ENCODE data around the gene IGSF9B. TPM values are rescaled to one million over a fixed set of nuclear protein-coding genes. Genes with fewer than 3 reads are reported as not detected.
"Not testable (repeated sequence)": the region's sequence is repeated elsewhere in the genome, so short reads cannot be mapped to it uniquely, and the experiment has no call there.

IGSF9B gene, protein sequence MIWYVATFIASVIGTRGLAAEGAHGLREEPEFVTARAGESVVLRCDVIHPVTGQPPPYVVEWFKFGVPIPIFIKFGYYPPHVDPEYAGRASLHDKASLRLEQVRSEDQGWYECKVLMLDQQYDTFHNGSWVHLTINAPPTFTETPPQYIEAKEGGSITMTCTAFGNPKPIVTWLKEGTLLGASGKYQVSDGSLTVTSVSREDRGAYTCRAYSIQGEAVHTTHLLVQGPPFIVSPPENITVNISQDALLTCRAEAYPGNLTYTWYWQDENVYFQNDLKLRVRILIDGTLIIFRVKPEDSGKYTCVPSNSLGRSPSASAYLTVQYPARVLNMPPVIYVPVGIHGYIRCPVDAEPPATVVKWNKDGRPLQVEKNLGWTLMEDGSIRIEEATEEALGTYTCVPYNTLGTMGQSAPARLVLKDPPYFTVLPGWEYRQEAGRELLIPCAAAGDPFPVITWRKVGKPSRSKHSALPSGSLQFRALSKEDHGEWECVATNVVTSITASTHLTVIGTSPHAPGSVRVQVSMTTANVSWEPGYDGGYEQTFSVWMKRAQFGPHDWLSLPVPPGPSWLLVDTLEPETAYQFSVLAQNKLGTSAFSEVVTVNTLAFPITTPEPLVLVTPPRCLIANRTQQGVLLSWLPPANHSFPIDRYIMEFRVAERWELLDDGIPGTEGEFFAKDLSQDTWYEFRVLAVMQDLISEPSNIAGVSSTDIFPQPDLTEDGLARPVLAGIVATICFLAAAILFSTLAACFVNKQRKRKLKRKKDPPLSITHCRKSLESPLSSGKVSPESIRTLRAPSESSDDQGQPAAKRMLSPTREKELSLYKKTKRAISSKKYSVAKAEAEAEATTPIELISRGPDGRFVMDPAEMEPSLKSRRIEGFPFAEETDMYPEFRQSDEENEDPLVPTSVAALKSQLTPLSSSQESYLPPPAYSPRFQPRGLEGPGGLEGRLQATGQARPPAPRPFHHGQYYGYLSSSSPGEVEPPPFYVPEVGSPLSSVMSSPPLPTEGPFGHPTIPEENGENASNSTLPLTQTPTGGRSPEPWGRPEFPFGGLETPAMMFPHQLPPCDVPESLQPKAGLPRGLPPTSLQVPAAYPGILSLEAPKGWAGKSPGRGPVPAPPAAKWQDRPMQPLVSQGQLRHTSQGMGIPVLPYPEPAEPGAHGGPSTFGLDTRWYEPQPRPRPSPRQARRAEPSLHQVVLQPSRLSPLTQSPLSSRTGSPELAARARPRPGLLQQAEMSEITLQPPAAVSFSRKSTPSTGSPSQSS (N-terminal part only)
- polyA plus RNA-seq (ENCODE audit: insufficient read length in 3 of 3), result 1 to 10 TPM; 6.3 to 9.9 (median 8.4) TPM
- long read RNA-seq, donor 1, result 0 reads
- long read RNA-seq, donor 2, result 0 reads
- long read RNA-seq, donor 3, result 0 reads
- long read RNA-seq, donor 4, result 0 reads
- long read RNA-seq, donor 5, result 0 reads
- long read RNA-seq, donor 6, partial matches to known transcripts, result 0 of 1 reads
- long read RNA-seq, donor 6, other reads (novel, unspliced or antisense), result 0 of 1 reads
- long read RNA-seq, donor 7, result 0 reads
- long read RNA-seq, donor 8, partial matches to known transcripts, result 0 of 2 reads
- long read RNA-seq, donor 8, other reads (novel, unspliced or antisense), result 0 of 2 reads
- long read RNA-seq, donor 9, result 0 reads
- long read RNA-seq, donor 10, result 0 reads
- long read RNA-seq, donor 11, partial matches to known transcripts, result 0 of 1 reads
- long read RNA-seq, donor 11, other reads (novel, unspliced or antisense), result 0 of 1 reads
- long read RNA-seq, donor 12, partial matches to known transcripts, result 0 of 3 reads
- long read RNA-seq, donor 12, other reads (novel, unspliced or antisense), result 0 of 3 reads
- long read RNA-seq, donor 13, result 0 reads
- long read RNA-seq, donor 14, result 0 reads
- long read RNA-seq, donor 15, result 0 reads
- long read RNA-seq, donor 16, partial matches to known transcripts, result 0 of 2 reads
- long read RNA-seq, donor 16, other reads (novel, unspliced or antisense), result 0 of 2 reads

DNA sequence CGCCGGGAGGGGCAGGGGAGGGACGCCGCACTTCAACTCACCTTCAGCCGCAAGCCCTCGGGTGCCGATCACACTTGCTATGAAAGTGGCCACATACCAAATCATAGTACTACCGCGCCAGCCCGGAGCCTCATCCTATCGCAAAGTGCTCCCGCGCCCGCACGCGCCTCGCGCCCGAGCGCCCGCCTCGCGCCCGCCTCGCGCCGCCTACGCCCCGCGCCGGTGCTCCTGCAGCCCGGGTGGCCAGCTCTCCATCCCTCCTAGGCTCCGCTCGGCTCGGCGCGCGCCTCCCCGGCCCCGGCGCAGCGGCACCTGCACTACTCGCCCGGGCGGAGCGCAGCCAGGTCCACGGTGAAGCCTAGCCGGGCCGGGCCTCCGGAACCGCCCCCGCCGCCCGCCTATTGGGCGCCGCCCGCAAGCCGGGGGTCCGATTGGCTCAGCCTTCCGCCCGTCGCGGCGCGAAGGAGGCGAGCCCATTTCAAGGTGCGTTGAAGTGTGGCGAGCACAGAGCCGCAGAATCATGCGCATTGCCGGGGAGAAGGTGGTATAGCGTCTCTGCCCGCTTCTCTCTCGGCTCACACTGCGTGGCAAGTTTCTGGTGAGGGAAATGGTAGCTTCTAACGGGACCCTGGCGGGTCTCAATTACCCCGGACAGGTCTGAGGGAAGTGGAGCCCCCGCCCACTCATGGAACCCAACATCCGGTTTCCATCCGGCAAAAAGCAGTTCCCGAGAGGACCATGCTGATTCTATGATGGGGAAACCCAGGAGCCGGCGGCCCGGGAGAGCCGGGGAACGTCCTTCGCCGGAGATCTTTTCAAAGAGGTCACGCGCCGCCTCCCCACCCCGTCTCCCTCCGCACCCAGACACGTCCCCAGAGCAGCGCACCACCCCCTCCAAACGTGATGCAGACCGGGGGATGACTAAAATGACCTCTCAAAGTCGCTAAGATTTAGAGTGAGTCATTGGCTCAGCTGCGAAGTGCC lies at the start of gene IGSF9B:
IGSF9B (minus strand) TSS at position 319 of the 984 bp plus-strand sequence; CDS start at position 105, 214 bp downstream.
- peak; percentile 87 for DNase-seq

DNA sequence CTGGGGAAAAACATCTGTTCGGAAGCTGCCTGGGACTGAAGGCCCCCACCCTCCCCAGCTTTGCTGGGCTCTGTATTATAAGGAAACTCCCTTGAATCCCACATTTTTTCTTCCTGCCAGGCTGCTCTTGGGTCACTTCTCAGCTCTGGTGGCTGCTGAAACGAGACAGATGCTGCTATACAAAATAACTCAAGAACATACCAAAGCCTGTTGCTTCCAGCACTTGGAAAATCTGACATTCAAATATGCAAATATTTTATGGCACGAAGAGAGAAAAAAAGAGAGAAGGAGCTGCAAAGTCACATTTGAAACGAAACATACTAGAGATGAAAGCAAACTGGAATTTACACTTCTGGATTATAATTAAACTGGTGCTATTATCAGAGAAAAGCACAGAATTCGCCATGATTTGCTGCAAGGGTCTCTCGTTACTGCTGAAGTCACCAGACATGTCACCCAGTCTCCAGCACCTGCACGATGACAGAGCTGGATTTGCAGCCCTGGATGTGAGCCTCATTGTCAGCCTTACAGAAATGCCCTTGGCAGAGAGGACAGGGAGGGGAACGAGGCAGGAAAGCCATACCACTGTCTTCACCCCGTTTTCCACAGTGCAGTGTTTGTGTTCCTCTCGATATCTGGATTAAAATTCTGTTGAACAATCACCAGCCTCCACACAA lies 47.9 kb upstream of the IGSF9B start:
- DNase-seq, result peak; percentile 68

DNA sequence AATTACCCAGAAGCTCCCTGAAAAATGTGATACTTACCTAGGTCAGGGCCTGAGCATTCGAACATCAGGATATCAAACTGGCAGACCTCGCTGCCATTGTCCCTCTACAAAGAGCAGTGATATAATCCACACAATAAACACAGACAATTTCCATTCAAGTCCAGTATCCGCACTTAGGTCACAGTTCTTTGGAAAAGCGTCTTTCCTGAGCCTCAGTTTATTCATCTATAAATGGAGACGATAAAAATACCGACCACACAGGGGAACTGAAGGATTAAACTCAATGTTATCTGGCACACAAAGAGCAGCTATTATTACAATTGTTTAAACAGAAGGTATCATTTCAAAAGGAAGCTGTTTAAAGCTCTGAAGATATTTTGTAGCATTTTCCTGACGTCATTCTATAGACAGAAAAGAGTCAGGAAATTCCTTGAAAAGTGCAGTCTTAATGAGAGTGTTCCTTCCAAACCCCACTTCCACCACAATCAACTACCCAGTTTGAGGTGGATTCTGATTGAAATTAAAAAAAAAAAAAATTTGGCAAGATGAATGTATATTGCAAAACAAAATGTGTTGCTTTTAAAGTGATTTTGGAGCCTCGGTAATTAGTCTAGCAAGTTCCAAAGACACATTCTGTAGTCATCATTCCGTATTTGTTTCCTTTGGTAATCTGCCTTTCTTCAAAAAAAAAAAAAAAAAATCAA lies 47.2 kb upstream of the IGSF9B start:
- no peak for DNase-seq

DNA sequence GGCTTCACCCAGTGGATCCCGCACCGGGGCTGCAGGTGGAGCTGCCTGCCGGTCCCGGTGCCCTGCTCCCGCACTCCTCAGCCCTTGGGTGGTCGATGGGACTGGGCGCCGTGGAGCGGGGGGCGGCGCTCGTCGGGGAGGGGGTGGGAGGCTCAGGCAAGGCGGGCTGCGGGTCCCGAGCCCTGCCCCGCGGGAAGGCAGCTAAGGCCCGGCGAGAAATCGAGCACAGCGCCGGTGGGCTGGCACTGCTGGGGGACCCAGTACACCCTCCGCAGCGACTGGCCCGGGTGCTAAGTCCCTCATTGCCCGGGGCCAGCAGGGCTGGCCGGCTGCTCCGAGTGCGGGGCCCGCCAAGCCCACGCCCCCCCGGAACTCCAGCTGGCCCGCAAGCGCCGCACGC lies 46.1 kb upstream of the IGSF9B start:
- not testable (repeated sequence) for DNase-seq

DNA sequence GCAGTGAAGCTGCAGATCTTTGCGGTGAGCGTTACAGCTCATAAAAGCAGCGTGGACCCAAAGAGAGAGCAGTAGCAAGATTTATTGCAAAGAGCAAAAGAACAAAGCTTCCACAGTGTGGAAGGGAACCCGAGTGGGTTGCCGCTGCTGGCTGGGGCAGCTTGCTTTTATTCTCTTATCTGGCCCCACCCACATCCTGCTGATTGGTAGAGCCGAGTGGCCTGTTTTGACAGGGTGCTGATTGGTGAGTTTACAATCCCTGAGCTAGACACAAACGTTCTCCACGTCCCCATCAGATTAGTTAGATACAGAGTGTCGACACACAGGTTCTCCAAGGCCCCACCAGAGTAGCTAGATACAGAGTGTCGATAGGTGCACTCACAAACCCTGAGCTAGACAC lies 45.6 kb upstream of the IGSF9B start:
- DNase-seq, result not testable (repeated sequence)

DNA sequence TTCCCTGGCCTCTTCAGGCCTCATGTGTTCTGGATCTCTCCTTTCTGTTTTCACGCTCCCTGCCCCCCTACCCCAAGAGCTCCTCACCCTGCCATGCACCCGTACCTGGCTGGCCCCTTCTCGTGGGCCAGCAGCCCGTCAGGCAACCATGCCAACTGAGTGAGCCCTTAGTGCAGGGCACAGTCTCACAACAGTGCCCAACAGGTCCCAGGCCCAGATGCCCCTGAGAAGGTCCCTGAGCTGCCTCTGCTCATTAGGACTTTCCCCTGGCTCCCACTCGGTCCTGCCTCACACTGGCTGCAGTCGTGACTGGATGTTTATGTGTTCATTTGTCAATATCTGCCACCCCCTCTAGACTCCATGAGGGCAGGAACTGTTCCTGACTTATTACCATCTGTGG lies 44.8 kb upstream of the IGSF9B start:
- no peak for DNase-seq

DNA sequence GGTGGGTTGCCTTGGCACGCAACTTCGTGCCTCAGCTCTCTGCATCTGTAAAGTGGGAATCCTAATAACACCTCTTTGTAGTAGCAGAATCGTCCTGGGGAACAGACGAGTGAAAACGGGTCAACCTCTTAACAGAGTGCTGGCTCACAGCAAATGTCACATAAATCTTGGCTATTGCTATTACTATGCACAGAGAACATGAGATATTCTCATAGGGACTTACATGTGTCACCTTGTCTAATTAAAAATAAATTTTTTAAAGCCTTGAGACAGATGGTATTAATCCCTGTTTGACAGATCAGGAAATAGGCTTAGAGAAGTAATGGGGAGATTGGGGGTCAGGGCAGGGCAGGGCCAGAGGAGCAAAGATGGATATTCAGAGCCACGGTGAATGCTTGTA lies 44.3 kb upstream of the IGSF9B start:
- no peak for DNase-seq

DNA sequence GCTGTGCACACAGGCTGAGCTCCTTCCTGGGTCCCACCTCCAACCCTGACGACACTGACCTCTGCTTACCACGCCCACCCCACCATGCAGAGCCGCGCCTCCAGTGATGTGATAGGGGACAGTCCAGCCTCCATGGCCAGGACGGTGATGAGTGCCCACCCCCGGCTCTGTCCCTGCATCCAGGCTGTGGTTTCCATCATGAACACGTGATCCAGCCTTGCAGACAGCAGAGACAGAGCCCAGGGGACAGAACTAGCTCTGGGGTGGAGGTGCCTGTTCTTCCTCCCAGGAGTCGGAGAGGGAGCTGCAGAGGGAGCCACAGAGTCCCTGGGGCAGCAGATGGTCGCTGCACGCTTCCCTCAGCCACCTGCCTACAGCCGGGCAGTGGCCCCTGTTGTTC lies 42.6 kb upstream of the IGSF9B start:
- DNase-seq, result no peak

DNA sequence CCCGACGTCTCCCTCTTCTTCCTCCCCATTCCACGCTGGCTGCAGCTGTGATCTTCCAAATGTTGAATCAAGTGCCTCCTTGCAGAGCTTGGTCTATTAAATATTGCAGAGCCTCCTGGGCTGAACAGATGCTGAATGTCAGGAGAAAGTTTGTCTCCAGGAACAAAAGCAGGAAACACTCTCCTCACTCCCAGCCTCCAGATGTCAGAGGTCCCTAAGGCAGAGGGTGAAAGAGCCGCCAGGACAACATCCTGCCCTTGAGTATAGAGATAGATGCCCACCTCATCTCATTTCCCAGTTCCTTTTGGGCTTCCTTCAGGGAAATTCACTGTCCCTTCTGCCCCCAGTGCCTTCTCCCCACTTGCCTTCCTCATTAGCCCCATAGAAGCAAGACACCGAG lies 40.8 kb upstream of the IGSF9B start:
- no peak for DNase-seq

DNA sequence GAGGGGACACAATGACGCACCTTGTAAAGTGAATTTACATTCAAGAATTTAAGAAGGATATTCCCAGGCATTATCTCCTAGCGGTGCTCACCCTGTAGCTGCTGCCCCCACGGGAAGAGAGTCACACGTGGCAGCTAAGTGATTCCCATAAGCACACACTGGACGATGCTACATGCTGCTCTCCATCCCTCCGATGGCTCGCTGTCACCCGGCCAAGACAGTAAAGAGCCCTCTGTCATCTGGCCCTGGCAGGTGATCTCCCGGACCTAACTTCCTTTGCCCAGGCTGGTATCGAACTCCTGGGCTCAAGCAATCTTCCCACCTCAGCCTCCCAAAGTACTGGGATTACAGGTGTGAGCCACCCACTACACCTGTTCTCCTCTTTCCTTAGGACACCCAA lies 39.9 kb upstream of the IGSF9B start:
- no peak for DNase-seq

DNA sequence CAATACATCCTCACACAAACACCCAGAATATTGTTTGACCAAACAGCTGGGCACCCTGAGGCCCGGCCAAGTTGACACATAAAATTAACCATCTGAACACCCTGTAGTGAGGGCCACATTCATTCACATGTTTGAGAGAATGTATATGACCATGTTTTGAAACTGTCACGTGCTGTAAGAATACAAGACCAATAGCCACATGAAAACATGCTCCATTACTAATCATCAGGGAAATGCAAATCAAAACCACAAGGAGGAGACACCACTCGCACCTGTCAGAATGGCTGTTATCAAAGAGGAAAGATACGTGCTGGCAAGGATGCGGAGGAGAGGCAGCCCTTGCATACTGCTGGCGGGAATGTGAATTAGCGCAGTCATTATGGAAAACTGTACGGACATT lies 38.3 kb upstream of the IGSF9B start:
- no peak for DNase-seq

DNA sequence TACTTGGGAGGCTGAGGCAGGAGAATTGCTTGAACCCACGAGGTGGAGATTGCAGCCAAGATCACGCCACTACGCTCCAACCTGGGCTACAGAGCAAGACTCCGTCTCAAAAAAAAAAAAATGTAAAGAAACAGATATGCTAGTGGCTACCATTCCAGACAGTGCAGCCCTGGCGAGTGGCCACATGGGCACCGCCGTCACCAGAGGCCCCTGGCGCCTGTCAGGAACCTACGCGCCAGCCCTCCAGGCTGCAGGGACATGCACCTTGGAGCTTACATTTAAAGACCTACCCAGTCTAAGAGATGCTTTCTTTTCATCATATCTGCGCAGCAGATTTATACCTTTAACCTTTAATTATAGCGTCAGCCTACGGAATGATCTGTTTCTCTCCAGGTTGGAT lies 37.2 kb upstream of the IGSF9B start:
- no peak for DNase-seq

DNA sequence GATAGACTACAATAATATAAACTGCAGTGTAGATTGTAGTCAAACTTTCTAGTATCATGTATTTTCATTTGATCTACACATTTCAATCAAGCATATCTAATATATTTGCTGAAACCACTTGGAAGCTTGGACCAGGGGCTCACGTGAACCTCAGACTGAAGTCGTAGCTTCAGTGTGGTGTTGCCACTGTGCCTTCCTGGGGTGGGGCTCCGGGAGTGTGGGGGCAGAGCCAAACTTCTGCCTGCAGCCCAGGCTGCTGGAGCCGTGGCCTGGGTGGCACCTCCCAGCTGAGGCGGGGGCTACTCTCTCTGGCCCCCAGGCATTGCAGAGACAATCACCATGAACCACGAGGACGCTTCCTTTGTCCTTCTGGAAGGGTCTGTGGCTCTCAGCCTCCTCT lies 36.3 kb upstream of the IGSF9B start:
- no peak for DNase-seq

DNA sequence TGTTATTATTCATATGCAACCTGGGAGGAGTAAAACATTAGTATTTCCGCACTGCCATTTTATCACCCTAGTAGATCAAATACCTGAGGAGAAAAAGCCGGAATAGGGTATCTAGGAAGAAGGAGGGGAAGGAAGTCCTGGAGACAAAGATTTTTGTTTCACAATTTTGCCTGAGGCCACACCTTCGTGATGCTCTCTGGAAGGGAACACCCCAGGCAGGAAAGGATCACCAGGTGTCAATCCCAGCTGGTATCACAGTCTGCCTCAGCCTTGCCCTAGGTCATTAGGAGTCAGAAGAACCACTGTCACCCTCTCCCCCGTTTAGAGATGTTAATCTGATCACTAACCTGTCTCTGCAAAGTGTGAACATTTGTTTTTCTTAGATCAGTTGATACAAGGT lies 35.4 kb upstream of the IGSF9B start:
- no peak for DNase-seq

DNA sequence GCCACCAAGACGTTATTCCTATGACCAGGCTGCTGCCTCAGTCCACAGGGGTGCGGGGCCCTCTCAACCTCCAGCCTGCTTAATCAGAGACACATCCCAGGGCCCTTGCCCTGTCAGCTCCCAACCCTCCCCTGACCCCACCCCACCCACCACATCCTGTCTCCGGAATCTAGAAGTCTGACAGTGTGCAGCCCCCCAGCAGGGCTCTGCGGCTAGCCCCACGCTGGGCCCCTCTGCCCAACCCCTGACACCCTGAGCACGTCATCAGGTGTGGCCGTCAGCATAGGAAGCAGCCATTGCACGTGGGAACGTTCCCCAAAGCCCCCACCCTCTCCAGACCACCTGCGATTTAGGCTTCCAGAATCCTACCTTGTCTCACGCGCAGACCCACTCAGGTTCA lies 34.3 kb upstream of the IGSF9B start:
- DNase-seq, result no peak

DNA sequence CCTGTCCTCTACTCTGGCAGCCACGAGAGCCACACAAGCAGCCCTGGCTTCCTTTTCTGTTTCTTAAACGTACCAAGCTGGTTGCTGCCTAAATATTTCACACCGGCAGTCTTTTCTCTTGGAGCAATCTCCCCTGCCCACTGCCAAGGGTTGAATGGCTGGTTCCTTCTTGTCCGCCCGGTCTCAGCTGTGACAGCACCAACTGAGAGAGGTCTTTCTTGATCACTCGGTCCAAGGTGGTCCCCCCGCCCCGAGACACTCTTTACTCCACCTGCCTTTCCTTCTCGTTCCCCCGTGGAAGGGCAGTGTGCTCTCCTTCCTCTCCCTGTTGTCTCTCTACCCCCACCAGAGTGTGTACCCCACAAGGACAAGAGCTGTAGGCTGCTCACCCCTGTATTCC lies 33.7 kb upstream of the IGSF9B start:
- no peak for DNase-seq

DNA sequence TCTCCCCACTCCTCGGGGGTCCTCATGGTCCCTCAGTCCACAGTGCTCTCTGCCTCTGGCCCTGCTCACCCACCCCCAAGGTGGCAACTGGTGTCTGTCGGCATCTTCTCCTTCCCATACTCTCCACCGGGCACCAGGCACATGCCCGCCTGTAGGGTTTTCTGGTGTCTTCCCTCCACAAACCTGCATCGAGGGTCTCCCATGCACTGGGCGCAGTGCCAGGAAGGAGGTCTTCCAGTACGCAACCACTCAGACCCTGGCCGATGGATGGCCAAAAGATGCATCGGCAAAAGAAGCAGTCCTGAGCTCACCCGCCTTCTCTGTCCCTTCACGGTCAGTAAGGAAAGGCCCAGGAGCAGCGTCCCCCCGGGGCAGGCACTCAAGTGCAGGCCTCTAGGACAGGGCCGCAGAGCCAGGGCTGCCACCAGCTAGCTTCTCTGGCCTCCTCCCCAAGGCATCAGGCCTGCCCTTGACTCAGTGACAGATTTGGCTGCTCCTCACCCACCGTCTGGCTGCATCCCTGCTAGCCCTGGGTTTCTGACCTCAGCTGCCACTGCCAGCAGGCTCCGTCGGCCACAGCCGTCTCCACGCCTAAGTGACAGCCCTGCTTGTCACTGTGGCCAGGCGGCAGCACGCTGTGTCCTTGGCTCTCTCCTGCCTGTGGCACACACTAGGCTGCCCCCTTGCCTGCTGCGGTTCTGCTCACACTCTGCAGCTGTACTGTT lies 32.1 kb upstream of the IGSF9B start:
- DNase-seq, result no peak
